ENCODE results near the gene CD59. TPM values are rescaled to one million over a fixed set of nuclear protein-coding genes. Genes with fewer than 3 reads are reported as not detected.

Gene CD59
- total and polyA plus RNA-seq, 2 of the 13 experiments (the other 11 are each of a cell fraction or from before 2014, with no cell fraction given): 127 to 289 TPM

- no peak for TF ChIP-seq KIAA2018 (CRISPR knock-in tag; IDR thresholded peaks at IDR 0.05; ENCODE audit: borderline replicate concordance)
- TF ChIP-seq TARDBP (CRISPR knock-in tag; IDR thresholded peaks at IDR 0.05): 0 out of 2 replicates have a peak, but pooled peaks have one; percentile 52
- no peak for TF ChIP-seq ATF5 (CRISPR knock-in tag; IDR thresholded peaks at IDR 0.05; ENCODE audit: low read depth)
- peak; percentile 62 for TF ChIP-seq BCL6 (CRISPR knock-in tag; IDR thresholded peaks at IDR 0.05)
- TF ChIP-seq TOPORS (CRISPR knock-in tag; IDR thresholded peaks at IDR 0.05): no peak
- no peak for TF ChIP-seq ZNF34 (CRISPR knock-in tag; IDR thresholded peaks at IDR 0.05; ENCODE audit: borderline replicate concordance)
- no peak for TF ChIP-seq MXI1 (IDR thresholded peaks at IDR 0.05; ENCODE audit: borderline replicate concordance, low read depth, low read length)
- no peak for TF ChIP-seq ZNF138 (CRISPR knock-in tag; IDR thresholded peaks at IDR 0.05; ENCODE audit: low read depth)
- TF ChIP-seq SAP130 (CRISPR knock-in tag; IDR thresholded peaks at IDR 0.05; ENCODE audit: low read depth): peak; percentile 69
- no peak for TF ChIP-seq ZSCAN29 (CRISPR knock-in tag; conservative IDR thresholded peaks at IDR 0.05)
- no peak for TF ChIP-seq GTF2F1 (IDR thresholded peaks at IDR 0.05; ENCODE audit: low read length)
- TF ChIP-seq ZNF644 (CRISPR knock-in tag; IDR thresholded peaks at IDR 0.05; ENCODE audit: low read depth): peak; percentile 24; the same call in 1 of the 2 replicates
- TF ChIP-seq KDM6A (CRISPR knock-in tag; IDR thresholded peaks at IDR 0.05; ENCODE audit: low read depth): peak; percentile 83
- TF ChIP-seq ZNF333 (CRISPR knock-in tag; IDR thresholded peaks at IDR 0.05; ENCODE audit: borderline replicate concordance): no peak
- TF ChIP-seq HMGXB4 (CRISPR knock-in tag; IDR thresholded peaks at IDR 0.05; ENCODE audit: borderline replicate concordance in 1 of 2, low read depth in 1 of 2): no peak
Measured at GRCh38 chr11:33691066-33691864, 45.0 kb downstream of the CD59 start (continued).

Measured in HepG2 (cell line).